TTC549 (cell line): ENCODE measurements around the gene RASL10A.

Experiments used
- FAIRE-seq: peaks from 2 replicates; lab custom pipeline; 2012; peaks lifted over from hg19 to GRCh38; lab: Jason Lieb, UNC

The RASL10A gene

DNA sequence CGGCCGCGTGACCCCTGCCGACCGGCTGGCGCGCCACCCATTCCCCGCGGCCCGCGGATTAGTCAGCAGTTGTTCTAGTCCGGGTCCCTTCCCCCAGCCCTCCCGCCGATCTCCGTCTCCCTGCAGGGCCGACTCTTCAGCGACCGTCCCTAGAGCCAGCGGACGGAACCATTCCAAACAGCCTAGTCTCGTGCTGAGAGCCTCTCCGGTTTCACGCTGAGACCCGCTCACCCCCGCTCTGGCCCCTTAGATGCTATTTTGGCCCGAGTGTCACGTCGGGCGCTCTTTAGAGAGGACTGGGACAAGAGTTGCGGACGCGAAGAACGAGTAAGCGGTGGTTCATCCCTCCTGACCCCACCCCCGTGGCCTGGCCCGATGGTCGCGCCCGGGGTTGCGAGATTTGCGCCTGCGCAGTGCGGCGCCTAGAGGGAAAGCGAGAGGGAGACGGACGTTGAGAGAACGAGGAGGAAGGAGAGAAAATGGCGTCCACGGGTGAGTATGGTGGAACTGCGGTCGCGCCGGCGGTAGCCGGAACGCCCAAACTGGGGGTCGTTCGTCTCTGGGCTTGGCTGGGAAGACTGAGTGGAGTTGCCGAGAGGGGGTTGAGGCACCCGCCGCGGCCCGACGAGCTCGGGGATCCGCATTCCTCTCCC, 47.5 kb downstream of the RASL10A start, which contains the start of the genes EWSR1 and RHBDD3:
Gene EWSR1, plus strand, starts transcription at position 411 of the 653 bp plus-strand sequence. Its CDS starts 69 bp downstream, at position 480.
Gene RHBDD3, minus strand, starts transcription at position 124 of the 653 bp plus-strand sequence. CDS start 2,355 bp downstream, outside the sequence.
- FAIRE-seq, result no peak

DNA sequence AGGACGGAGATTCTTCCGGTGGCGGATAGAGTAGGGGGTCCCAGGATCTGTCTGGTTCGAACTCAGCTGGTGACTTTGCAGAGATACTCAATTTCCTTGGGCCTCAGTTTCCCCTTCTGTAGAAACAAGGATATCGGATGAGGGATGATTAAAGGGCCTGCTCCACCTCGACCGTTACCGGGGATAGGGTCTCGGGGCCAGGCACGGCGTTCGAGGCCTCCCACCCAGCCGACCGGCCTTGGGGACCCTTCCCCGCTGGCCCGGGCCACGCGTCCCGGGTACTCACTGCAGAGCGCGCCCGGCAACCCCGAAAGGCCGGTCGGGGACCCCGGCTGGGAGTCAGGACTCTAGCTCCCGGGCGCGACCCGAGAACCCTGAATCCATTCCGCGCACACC, 48.0 kb downstream of the RASL10A start:
- no peak for FAIRE-seq

DNA sequence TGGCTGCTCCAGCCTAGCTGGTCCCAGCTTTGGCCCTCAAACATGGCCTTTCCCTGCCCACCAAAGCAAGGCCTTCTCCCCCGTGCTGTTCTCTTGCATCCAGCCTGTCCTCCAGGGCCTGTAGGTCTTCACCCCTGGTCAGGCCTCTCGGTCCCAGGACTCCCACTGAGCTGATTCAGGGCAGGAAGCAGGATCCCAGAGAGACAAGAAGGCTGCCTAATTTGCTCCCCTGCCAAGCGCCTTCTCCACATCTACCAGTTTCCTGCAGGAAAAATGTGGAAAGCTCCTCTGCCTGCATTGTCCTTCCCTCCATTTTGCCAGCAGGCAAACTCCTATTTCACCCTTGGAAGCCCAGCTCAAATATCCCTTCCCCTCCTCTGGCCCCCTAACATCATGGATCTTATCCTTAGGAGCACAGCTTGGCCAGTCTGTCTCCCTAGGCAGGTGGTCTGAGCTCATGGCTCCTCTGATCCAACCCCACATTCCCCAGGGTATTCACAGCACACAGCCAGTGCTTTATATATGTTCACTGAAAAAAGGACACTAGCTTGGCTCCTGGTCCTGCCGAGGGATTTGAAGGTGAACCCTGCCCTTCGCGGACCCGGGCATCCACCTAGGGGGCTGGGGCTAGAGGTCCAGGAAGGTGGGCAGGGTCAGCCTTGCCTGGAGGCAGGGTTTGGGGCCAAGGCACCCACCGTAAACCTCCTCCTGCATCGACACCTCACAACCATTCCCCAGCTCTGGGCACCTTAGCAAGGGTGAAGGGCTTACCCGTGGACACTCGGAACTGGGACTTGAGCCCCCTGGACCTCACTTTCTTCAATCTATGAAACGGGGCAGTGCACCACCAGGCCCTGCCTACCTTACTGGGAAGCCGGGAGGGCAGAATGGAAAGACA, 48.7 kb downstream of the RASL10A start:
- no peak for FAIRE-seq

DNA sequence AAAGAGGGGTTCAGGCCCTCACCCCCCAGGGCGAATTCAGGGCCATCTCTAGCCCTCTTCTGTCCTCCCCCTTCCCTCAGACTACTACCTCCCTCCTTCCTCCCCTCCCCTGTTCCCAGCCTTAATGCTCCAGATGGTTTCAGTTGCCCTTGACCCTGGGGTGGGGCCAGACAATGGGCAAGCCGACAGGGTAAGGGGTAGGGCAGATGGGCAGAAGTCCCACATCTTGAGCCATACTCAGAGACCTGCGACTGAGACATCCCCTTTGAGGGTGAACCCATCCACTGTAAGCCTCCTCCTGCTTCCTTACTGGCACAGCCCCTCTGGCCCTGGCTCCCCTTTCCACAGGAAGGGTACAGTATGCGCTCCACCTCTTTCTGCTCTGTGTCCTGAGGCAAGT, 49.6 kb downstream of the RASL10A start:
- no peak for FAIRE-seq

DNA sequence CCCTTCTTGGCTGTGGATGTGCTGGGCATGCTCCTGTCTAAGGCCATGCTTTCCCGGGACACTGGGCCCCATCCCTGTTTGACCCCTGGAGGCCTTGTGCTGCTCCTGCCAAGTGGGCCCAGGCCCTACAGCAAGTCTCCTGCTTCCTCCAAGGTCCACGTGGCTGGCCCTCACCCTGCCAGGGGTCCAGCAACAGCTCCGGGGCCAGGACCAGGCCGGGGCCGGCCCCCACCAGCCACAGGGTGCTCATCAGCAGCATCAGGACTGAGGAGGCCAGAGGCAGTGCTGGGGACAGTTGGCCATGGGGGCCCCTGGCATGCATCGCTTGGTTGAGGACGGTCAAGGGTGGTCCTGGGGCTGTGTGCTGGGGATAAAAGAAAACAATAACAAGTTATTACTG, 50.2 kb downstream of the RASL10A start:
- no peak for FAIRE-seq

DNA sequence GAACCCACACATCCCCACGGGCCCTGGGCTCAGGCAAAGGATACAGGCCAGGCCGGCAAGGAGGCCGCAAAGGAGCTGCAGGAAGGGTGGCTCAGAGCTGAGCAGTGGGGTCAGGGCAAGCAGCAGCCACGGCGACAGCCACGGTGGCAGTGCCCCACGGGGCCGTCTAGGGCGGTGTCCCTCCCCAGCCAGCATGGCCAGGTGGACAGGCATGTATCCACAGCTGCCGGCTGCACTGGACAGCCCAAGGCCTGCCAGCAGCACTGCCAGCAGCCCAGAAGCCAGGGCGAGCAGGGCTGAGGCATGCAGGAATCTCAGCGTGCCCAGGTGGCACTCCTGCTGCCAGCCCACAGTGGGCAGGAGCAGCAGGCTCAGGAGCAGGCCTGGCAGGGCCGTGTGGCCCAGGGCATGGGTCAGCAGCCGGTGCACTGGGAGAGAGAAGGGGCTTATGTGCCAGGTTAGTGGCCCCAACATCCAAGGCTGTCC, 51.7 kb downstream of the RASL10A start:
- FAIRE-seq, result no peak
